ENCODE measurements around the gene CD200R1L.

CD200R1L gene

GRCh38 chr3:112874725-112875124, 28.1 kb upstream of the CD200R1L start:
- no peak for TF ChIP-seq ZNF138 (tag by site-specific recombination; IDR thresholded peaks at IDR 0.05; ENCODE audit: borderline replicate concordance)
- TF ChIP-seq KLF8 (tag by site-specific recombination; IDR thresholded peaks at IDR 0.05) = no peak
- TF ChIP-seq ZNF626 (tag by site-specific recombination; IDR thresholded peaks at IDR 0.05) = no peak
- no peak for TF ChIP-seq ZNF394 (tag by site-specific recombination; IDR thresholded peaks at IDR 0.05; ENCODE audit: borderline replicate concordance)
- no peak for TF ChIP-seq ZNF621 (tag by site-specific recombination; IDR thresholded peaks at IDR 0.05)
- TF ChIP-seq ZNF544 (tag by site-specific recombination; IDR thresholded peaks at IDR 0.05) = no peak
- TF ChIP-seq ZNF335 (tag by site-specific recombination; conservative IDR thresholded peaks at IDR 0.05) = no peak
- TF ChIP-seq ZBTB21 (tag by site-specific recombination; IDR thresholded peaks at IDR 0.05) = no peak
- TF ChIP-seq ZNF184 (tag by site-specific recombination; IDR thresholded peaks at IDR 0.05) = no peak
- TF ChIP-seq ZNF175 (tag by site-specific recombination; IDR thresholded peaks at IDR 0.05) = no peak
- TF ChIP-seq ZNF16 (tag by site-specific recombination; IDR thresholded peaks at IDR 0.05; ENCODE audit: low read depth) = no peak
- no peak for TF ChIP-seq ZFHX2 (tag by site-specific recombination; conservative IDR thresholded peaks at IDR 0.05)
- TF ChIP-seq MEIS1 (CRISPR knock-in tag; IDR thresholded peaks at IDR 0.05; ENCODE audit: borderline replicate concordance) = no peak
- TF ChIP-seq ZNF449 (tag by site-specific recombination; IDR thresholded peaks at IDR 0.05) = no peak
- Histone ChIP-seq H3K27ac (ENCODE audit: extremely low read depth, low read depth, low read length) (no peak overlapping the region), H3K36me3 (ENCODE audit: control insufficient read depth in 2 of 2, insufficient read depth in 1 of 2, low read length in 2 of 2) (no peaks in the 10 kb centered on the region), H3K9me3 (ENCODE audit: control insufficient read depth, insufficient read depth, low read depth, low read length) (no peaks in the 10 kb centered on the region), H3K4me1 (ENCODE audit: control insufficient read depth, insufficient read depth, low read length) (no peaks in the 10 kb centered on the region), H3K4me3 (ENCODE audit: low read depth, low read length) (no peak overlapping the region)
- ChIA-PET POLR2A (no interaction called here), CTCF (interaction anchor here (0.6 kb wide), 2 partner anchors 292 to 1005 kb away, joined by 3 to 5 read pairs; no protein-coding TSS in a partner anchor)

- TF ChIP-seq ZNF335 (tag by site-specific recombination; conservative IDR thresholded peaks at IDR 0.05) (no peak), ZNF677 (tag by site-specific recombination; IDR thresholded peaks at IDR 0.05) (no peak), ZNF555 (tag by site-specific recombination; conservative IDR thresholded peaks at IDR 0.05) (no peak), RBAK (tag by site-specific recombination; IDR thresholded peaks at IDR 0.05) (no peak), GLIS2 (tag by site-specific recombination; IDR thresholded peaks at IDR 0.05) (no peak), ZNF184 (tag by site-specific recombination; IDR thresholded peaks at IDR 0.05) (no peak), MYNN (tag by site-specific recombination; IDR thresholded peaks at IDR 0.05; ENCODE audit: borderline replicate concordance) (no peak), ZNF791 (tag by site-specific recombination; IDR thresholded peaks at IDR 0.05) (no peak), ZNF530 (tag by site-specific recombination; IDR thresholded peaks at IDR 0.05; ENCODE audit: low read depth) (no peak), GLIS1 (tag by site-specific recombination; IDR thresholded peaks at IDR 0.05) (no peak), ZNF37A (tag by site-specific recombination; IDR thresholded peaks at IDR 0.05) (no peak), PRDM10 (tag by site-specific recombination; IDR thresholded peaks at IDR 0.05) (no peak), ZNF211 (tag by site-specific recombination; IDR thresholded peaks at IDR 0.05; ENCODE audit: low read depth) (no peak), ZNF223 (tag by site-specific recombination; IDR thresholded peaks at IDR 0.05) (no peak), ZNF639 (tag by site-specific recombination; IDR thresholded peaks at IDR 0.05) (no peak), ZBTB20 (tag by site-specific recombination; IDR thresholded peaks at IDR 0.05) (no peak), ZNF626 (tag by site-specific recombination; IDR thresholded peaks at IDR 0.05) (no peak)
- CTCF ChIA-PET = no interaction called here
- POLR2A ChIA-PET = no interaction called here
- Histone ChIP-seq H3K9me3 (ENCODE audit: control insufficient read depth, insufficient read depth, low read depth, low read length) (no peaks in the 10 kb centered on the region), H3K27ac (ENCODE audit: extremely low read depth, low read depth, low read length) (no peak overlapping the region), H3K4me3 (ENCODE audit: low read depth, low read length) (no peak overlapping the region), H3K4me1 (ENCODE audit: control insufficient read depth, insufficient read depth, low read length) (no peaks in the 10 kb centered on the region), H3K36me3 (ENCODE audit: control insufficient read depth in 2 of 2, insufficient read depth in 1 of 2, low read length in 2 of 2) (no peaks in the 10 kb centered on the region)
Measured at GRCh38 chr3:112873632-112874031, 27.0 kb upstream of the CD200R1L start.
